Ramos (cell line): ENCODE results near the gene ZNF687.
"Not testable (repeated sequence)": the region's sequence is repeated elsewhere in the genome, so short reads cannot be mapped to it uniquely, and the experiment has no call there.

Source experiments
- in situ Hi-C: fragments of 300-500 bp; cut with MboI; formaldehyde crosslinking; loops from one replicate; pipeline ENCODE4 v1.14.3; 2022; ENCODE audit warnings: low sequenced_read_pairs; ENCODE audit not compliant: unreplicated experiment

The ZNF687 gene

GRCh38 chr1:151281969-151282882 is at the start of gene ZNF687:
Gene ZNF687, plus strand, starts transcription at chr1:151282299. Its CDS starts 3,993 bp downstream, at chr1:151286292.
- in situ Hi-C loops, result no loop called here

GRCh38 chr1:151235235-151235634 is 46.9 kb upstream of the ZNF687 start:
- in situ Hi-C loops, result no loop called here

GRCh38 chr1:151237678-151238466 is 44.2 kb upstream of the ZNF687 start:
- in situ Hi-C loops, result no loop called here

GRCh38 chr1:151238467-151238739 is 43.7 kb upstream of the ZNF687 start:
- in situ Hi-C loops, result no loop called here

- in situ Hi-C loops, result no loop called here
Observed at GRCh38 chr1:151242442-151242841, 39.7 kb upstream of the ZNF687 start.

- in situ Hi-C loops, result no loop called here
Observed at GRCh38 chr1:151243683-151244216, 38.3 kb upstream of the ZNF687 start.

- in situ Hi-C loops, result no loop called here
Observed at GRCh38 chr1:151246786-151247185, 35.3 kb upstream of the ZNF687 start.

- in situ Hi-C loops, result no loop called here
Observed at GRCh38 chr1:151251656-151252470, 30.2 kb upstream of the ZNF687 start.

- in situ Hi-C loops, result no loop called here
Observed at GRCh38 chr1:151254217-151255213, 27.6 kb upstream of the ZNF687 start, which contains the start of gene PSMD4. Gene PSMD4, plus strand, starts transcription at chr1:151254734. Its CDS starts 49 bp downstream, at chr1:151254783.

GRCh38 chr1:151255381-151255780 is 26.7 kb upstream of the ZNF687 start:
- in situ Hi-C loops, result no loop called here

- in situ Hi-C loops, result no loop called here
Observed at GRCh38 chr1:151259351-151259750, 22.7 kb upstream of the ZNF687 start.

GRCh38 chr1:151265446-151266236 is 16.5 kb upstream of the ZNF687 start:
- in situ Hi-C loops, result no loop called here

- in situ Hi-C loops, result no loop called here
Observed at GRCh38 chr1:151266315-151266714, 15.8 kb upstream of the ZNF687 start.

- in situ Hi-C loops, result no loop called here
Observed at GRCh38 chr1:151266821-151267220, 15.3 kb upstream of the ZNF687 start.

GRCh38 chr1:151267760-151268159 is 14.3 kb upstream of the ZNF687 start:
- in situ Hi-C loops, result no loop called here

- in situ Hi-C loops, result no loop called here
Observed at GRCh38 chr1:151273924-151274466, 8.1 kb upstream of the ZNF687 start.

GRCh38 chr1:151275341-151275740 is 6.8 kb upstream of the ZNF687 start:
- in situ Hi-C loops, result not testable (repeated sequence)

- in situ Hi-C loops, result no loop called here
Observed at GRCh38 chr1:151277249-151277648, 4.8 kb upstream of the ZNF687 start.
